Ammon's horn (tissue), 1 donor: ENCODE data around the gene DNAH17.
A peak's percentile ranks its signal among the peaks of the same experiment; 100 is the strongest.

ENCODE experiments used
- DNase-seq: peaks from one replicate; pipeline ENCODE4 v3.0.0-alpha.2; 2016; ENCODE audit warnings: low spot score

The DNAH17 gene

GRCh38 chr17:78428836-78429617 lies 148.2 kb downstream of the DNAH17 start:
- no peak for DNase-seq

- no peak for DNase-seq
Observed at GRCh38 chr17:78428025-78428575, 149.1 kb downstream of the DNAH17 start.

- DNase-seq: no peak
Observed at GRCh38 chr17:78427140-78427539, 150.1 kb downstream of the DNAH17 start.

GRCh38 chr17:78426293-78426879 lies 150.8 kb downstream of the DNAH17 start:
- DNase-seq: peak; percentile 76

- DNase-seq: no peak
Observed at GRCh38 chr17:78425429-78425828, 151.8 kb downstream of the DNAH17 start.

- DNase-seq: no peak
Observed at GRCh38 chr17:78423961-78424675, 153.1 kb downstream of the DNAH17 start.

GRCh38 chr17:78422872-78423588 lies 154.2 kb downstream of the DNAH17 start:
- no peak for DNase-seq

- DNase-seq: no peak
Observed at GRCh38 chr17:78422267-78422605, 155.0 kb downstream of the DNAH17 start.

- DNase-seq: peak; percentile 82
Observed at GRCh38 chr17:78421534-78422266, 155.5 kb downstream of the DNAH17 start.

- no peak for DNase-seq
Observed at GRCh38 chr17:78421084-78421533, 156.1 kb downstream of the DNAH17 start.

- DNase-seq: no peak
Observed at GRCh38 chr17:78419970-78420815, 157.0 kb downstream of the DNAH17 start.

GRCh38 chr17:78418326-78419026 lies 158.7 kb downstream of the DNAH17 start:
- DNase-seq: no peak

GRCh38 chr17:78417531-78417909 lies 159.7 kb downstream of the DNAH17 start:
- DNase-seq: no peak

GRCh38 chr17:78416791-78417530 lies 160.2 kb downstream of the DNAH17 start:
- DNase-seq: peak; percentile 66

- DNase-seq: no peak
Observed at GRCh38 chr17:78415821-78416711, 161.1 kb downstream of the DNAH17 start.

GRCh38 chr17:78414178-78415162 lies 162.7 kb downstream of the DNAH17 start:
- DNase-seq: no peak

- no peak for DNase-seq
Observed at GRCh38 chr17:78412403-78412802, 164.8 kb downstream of the DNAH17 start.
